MCF 10A (cell line): ENCODE results near the gene U2AF2. TPM values are rescaled to one million over a fixed set of nuclear protein-coding genes. Genes with fewer than 3 reads are reported as not detected.

Experiments
- BruUV-seq: library from RNA; stranded (reverse); fragments of 400-500 nt; replicated peaks from 2 replicates; lab custom pipeline; 2021; lab: Mats Ljungman, UMichigan
- CTCF ChIA-PET: fragments of 300-600 bp; sonication (Branson Sonifier 250); formaldehyde crosslinking; extraction: SDS; loops from one replicate; lab custom pipeline; 2021; ENCODE audit warnings: antibody characterized with exemption, inconsistent platforms; lab: Yijun Ruan, JAX
- POLR2A ChIA-PET: fragments of 300-600, 350-650 bp; sonication (Branson Sonifier 250); formaldehyde crosslinking; extraction: SDS; loops from one replicate; lab custom pipeline; 2020; ENCODE audit warnings: antibody characterized with exemption, inconsistent platforms; lab: Yijun Ruan, JAX
- DNase-seq: peaks from one replicate; pipeline ENCODE4 v3.0.0-alpha.2; 2018; ENCODE audit not compliant: unreplicated experiment
- H3K27ac Mint-ChIP-seq: one replicate; pipeline ENCODE4 v1.8.0; 2022; ENCODE audit warnings: mild to moderate bottlenecking, low read depth, mixed read lengths; ENCODE audit not compliant: unreplicated experiment
- H3K27me3 Mint-ChIP-seq: one replicate; pipeline ENCODE4 v1.8.0; 2022; ENCODE audit warnings: mixed read lengths; ENCODE audit not compliant: insufficient read depth, unreplicated experiment
- H3K36me3 Mint-ChIP-seq: one replicate; pipeline ENCODE4 v1.8.0; 2022; ENCODE audit warnings: mild to moderate bottlenecking, moderate library complexity, mixed read lengths; ENCODE audit not compliant: insufficient read depth, unreplicated experiment
- H3K4me1 Mint-ChIP-seq: one replicate; pipeline ENCODE4 v1.8.0; 2022; ENCODE audit warnings: mixed read lengths; ENCODE audit not compliant: insufficient read depth, unreplicated experiment
- H3K4me3 Mint-ChIP-seq: one replicate; pipeline ENCODE4 v1.8.0; 2022; ENCODE audit warnings: mild to moderate bottlenecking, moderate library complexity, mixed read lengths; ENCODE audit not compliant: unreplicated experiment
- H3K9me3 Mint-ChIP-seq: one replicate; pipeline ENCODE4 v1.8.0; 2022; ENCODE audit warnings: mixed read lengths; ENCODE audit not compliant: unreplicated experiment
- CTCF ChIP-seq: fragments of 200-600 bp; IDR thresholded peaks from one replicate; pipeline ENCODE4 v1.8.0; 2022; ENCODE audit warnings: antibody characterized with exemption, mild to moderate bottlenecking; ENCODE audit not compliant: unreplicated experiment
- intact Hi-C: fragments of 100-400 bp; cut with micrococcal nuclease; formaldehyde crosslinking; loops from 2 replicates; pipeline ENCODE4 v1.14.1; 2022
- total RNA-seq: library from RNA; stranded (reverse); gene quantifications from 2 replicates; pipeline ENCODE4 v1.2.3, GENCODE V29; 2022

The U2AF2 gene
- total RNA-seq, 1 experiment from 2014 or later, result 280 TPM

- TF ChIP-seq CTCF, result peak; percentile 66
- no TSS peak for BruUV-seq
- no peaks in the 10 kb centered on the region for H3K27me3 Mint-ChIP-seq
- intact Hi-C loops, result loop anchor here (10.0 kb wide), 1 partner anchor 702 kb away; no protein-coding TSS in a partner anchor
- CTCF ChIA-PET, result interaction anchor here (0.6 to 6.7 kb wide), 28 partner anchors 9 to 1186 kb away, joined by 3 to 122 read pairs (median 4); partner anchors contain the start of genes CCDC106, DNAAF3, U2AF2 and ZNF865
- POLR2A ChIA-PET, result interaction anchor here (0.6 to 3.1 kb wide), 15 partner anchors 10 to 491 kb away, joined by 3 to 25 read pairs (median 4); partner anchors contain the start of genes CCDC106, FIZ1, TMEM238 and U2AF2
- peaks cover 30% of the 10 kb centered on the region for H3K4me1 Mint-ChIP-seq
- no peaks in the 10 kb centered on the region for H3K9me3 Mint-ChIP-seq
- no peak overlapping the region for H3K27ac Mint-ChIP-seq
- peak; percentile 96 for DNase-seq
- H3K36me3 Mint-ChIP-seq, result peaks cover 7% of the 10 kb centered on the region
- no peak overlapping the region for H3K4me3 Mint-ChIP-seq
Observed at GRCh38 chr19:55632463-55632834, 22.4 kb upstream of the U2AF2 start.

- no peak for TF ChIP-seq CTCF
- ChIA-PET POLR2A (interaction anchor here (0.8 to 3.1 kb wide), 10 partner anchors 9 to 130 kb away, joined by 4 to 25 read pairs (median 6); partner anchors contain the start of genes FIZ1, U2AF2, ZNF524 and ZNF581), CTCF (interaction anchor here (0.6 to 6.7 kb wide), 18 partner anchors 9 to 1526 kb away, joined by 3 to 122 read pairs (median 5); partner anchors contain the start of genes CCDC106, DNAAF3, U2AF2 and ZNF784)
- H3K36me3 Mint-ChIP-seq, result peaks cover 18% of the 10 kb centered on the region
- H3K4me3 Mint-ChIP-seq, result no peak overlapping the region
- no peaks in the 10 kb centered on the region for H3K9me3 Mint-ChIP-seq
- H3K27me3 Mint-ChIP-seq, result no peaks in the 10 kb centered on the region
- H3K4me1 Mint-ChIP-seq, result peaks cover 30% of the 10 kb centered on the region
- DNase-seq, result no peak
- BruUV-seq, result no TSS peak
- H3K27ac Mint-ChIP-seq, result no peak overlapping the region
- intact Hi-C loops, result loop anchor here (10.0 kb wide), 1 partner anchor 701 kb away; no protein-coding TSS in a partner anchor
Observed at GRCh38 chr19:55633861-55634260, 21.0 kb upstream of the U2AF2 start.

- intact Hi-C loops, result loop anchor here (10.0 kb wide), 1 partner anchor 699 kb away; no protein-coding TSS in a partner anchor
- peak overlapping the region; percentile 98 for H3K4me3 Mint-ChIP-seq
- TF ChIP-seq CTCF, result no peak
- no peak for DNase-seq
- ChIA-PET POLR2A (interaction anchor here (0.6 to 1.7 kb wide), 12 partner anchors 8 to 490 kb away, joined by 3 to 9 read pairs (median 4); partner anchors contain the start of genes CCDC106, TMEM238, U2AF2 and ZNF581), CTCF (interaction anchor here (1.1 to 6.7 kb wide), 4 partner anchors 11 to 122 kb away, joined by 3 to 122 read pairs (median 6); partner anchors contain the start of gene ZNF865)
- BruUV-seq, result no TSS peak
- H3K27me3 Mint-ChIP-seq, result no peaks in the 10 kb centered on the region
- H3K27ac Mint-ChIP-seq, result peak overlapping the region; percentile 100
- peaks cover 22% of the 10 kb centered on the region for H3K36me3 Mint-ChIP-seq
- H3K9me3 Mint-ChIP-seq, result no peaks in the 10 kb centered on the region
- H3K4me1 Mint-ChIP-seq, result peaks cover 30% of the 10 kb centered on the region
Observed at GRCh38 chr19:55635334-55635717, 19.5 kb upstream of the U2AF2 start.

- ChIA-PET CTCF (interaction anchor here (0.5 to 6.7 kb wide), 11 partner anchors 11 to 344 kb away, joined by 3 to 122 read pairs (median 5); partner anchors contain the start of gene ZNF865), POLR2A (interaction anchor here (0.6 to 2.2 kb wide), 12 partner anchors 11 to 519 kb away, joined by 3 to 9 read pairs (median 4); partner anchors contain the start of genes CCDC106, PPP1R12C, TMEM238 and U2AF2)
- BruUV-seq, result no TSS peak
- Mint-ChIP-seq H3K4me1 (peaks cover 30% of the 10 kb centered on the region), H3K27ac (peak overlapping the region; percentile 100), H3K9me3 (no peaks in the 10 kb centered on the region), H3K4me3 (peak overlapping the region; percentile 98), H3K36me3 (peaks cover 22% of the 10 kb centered on the region), H3K27me3 (no peaks in the 10 kb centered on the region)
- no peak for TF ChIP-seq CTCF
- DNase-seq, result no peak
- intact Hi-C loops, result loop anchor here (10.0 kb wide), 1 partner anchor 699 kb away; no protein-coding TSS in a partner anchor
Observed at GRCh38 chr19:55635856-55636440, 18.9 kb upstream of the U2AF2 start.
